HG03060 (cell line): ENCODE data around the gene RETREG1.
"Not testable (repeated sequence)": the region's sequence is repeated elsewhere in the genome, so short reads cannot be mapped to it uniquely, and the experiment has no call there.

Experiments used
- ATAC-seq: cut with Tn5 transposase; IDR thresholded peaks from one replicate; pipeline ENCODE4 v1.9.1; 2021; ENCODE audit warnings: low read depth, moderate number of reproducible peaks; ENCODE audit not compliant: unreplicated experiment

RETREG1 gene

DNA sequence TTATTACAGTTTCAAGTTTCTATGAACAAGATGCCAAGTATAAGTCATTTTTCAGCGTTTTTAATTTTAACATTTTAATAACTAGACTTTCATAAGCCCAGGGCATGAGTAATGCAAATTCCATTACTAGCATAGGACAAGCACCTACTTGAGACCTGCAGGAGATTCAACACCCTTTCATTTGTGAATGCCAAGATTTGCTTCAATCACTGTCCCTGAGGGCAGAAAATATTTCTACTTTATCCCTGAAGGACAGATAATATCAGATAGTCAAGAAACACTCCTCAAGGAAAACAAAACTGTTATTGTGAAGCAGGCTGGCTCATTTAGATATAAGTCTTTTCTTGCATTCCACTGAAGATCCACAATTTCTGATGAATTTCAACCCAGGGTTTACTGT lies 123.5 kb downstream of the RETREG1 start:
- ATAC-seq: no peak

DNA sequence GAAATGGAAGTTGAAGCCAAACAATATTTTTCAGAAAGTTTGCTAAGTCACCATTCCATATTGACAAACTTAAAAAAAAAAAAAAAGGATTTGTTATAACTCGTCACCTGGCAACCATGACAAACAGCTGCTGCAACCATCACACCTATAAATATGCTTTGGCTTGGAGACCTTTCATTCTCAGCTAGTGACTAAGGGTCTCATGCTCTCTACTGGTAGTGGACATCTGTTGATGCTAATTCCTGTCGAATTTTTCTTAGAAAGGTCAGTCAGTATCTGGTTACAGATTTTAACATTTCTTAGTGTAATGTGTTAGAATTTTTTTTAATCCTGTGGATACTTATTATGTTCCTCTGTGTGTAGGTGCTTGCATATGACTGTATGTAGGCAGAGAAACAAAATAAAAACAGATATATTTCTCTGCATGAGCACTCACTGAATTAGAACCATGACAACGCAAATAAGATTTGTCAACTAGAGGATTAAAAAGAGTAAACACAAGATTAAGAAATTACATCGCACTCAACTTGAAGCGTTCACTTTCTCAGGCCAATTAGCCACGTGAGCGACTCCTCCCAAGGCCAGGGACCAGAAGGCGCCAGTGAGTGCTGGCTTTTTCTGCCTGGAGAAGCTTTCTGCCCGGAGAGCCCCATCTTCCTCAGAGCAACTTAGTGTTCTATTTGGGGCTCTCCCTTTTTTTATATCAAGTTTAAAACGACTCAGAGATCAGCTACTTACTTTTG lies 124.2 kb downstream of the RETREG1 start:
- no peak for ATAC-seq

- ATAC-seq: no peak
These were observed 125.9 kb downstream of the RETREG1 start for GRCh38 chr5:16490911-16491310.

DNA sequence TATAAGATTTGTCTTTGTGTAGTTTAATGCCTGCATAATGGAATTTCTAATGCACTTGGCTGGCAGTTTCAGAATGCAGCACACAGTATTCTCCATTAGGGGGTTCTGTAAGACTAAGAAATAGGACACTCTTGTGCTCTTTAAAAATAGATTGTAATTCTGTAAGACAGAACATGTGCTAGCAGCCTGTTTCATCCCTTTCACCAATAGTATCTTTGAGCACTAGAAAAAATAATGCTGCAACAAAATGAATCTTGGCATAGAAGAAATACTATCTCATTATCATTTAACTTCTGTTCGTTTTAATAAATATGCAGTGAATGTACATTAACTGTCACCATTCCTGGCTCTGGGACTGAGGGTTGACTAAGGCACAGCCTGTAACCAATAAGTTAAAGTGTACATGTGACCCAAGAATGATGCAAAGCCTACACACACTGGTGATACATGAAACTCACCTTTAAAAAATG lies 127.4 kb downstream of the RETREG1 start:
- ATAC-seq: no peak

GRCh38 chr5:16487456-16487855 lies 129.3 kb downstream of the RETREG1 start:
- no peak for ATAC-seq

- ATAC-seq: no peak
These were observed 130.1 kb downstream of the RETREG1 start for GRCh38 chr5:16486711-16487111.

- ATAC-seq: no peak
These were observed 131.1 kb downstream of the RETREG1 start for GRCh38 chr5:16485656-16486055.

- ATAC-seq: no peak
These were observed 132.7 kb downstream of the RETREG1 start for GRCh38 chr5:16484081-16484480.

- no peak for ATAC-seq
These were observed 133.4 kb downstream of the RETREG1 start for GRCh38 chr5:16483361-16483760.

DNA sequence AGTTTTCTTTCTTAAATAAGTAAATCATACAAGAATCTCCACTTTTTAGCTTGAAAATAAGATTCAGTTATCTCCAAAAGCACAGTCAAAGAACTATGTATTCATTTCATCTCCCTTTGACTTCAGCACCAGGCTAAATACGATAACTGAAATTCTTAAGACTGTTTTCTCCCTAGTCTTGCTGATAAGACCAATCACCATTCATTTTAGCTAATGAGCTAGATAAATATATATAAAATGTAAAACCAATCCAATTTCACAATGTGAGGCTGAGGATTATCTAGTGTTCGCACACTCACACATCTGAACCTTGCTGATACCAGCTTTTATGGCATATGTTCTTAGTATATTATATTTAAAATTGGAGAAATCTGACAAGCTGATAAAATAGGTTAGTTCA lies 133.9 kb downstream of the RETREG1 start:
- no peak for ATAC-seq

DNA sequence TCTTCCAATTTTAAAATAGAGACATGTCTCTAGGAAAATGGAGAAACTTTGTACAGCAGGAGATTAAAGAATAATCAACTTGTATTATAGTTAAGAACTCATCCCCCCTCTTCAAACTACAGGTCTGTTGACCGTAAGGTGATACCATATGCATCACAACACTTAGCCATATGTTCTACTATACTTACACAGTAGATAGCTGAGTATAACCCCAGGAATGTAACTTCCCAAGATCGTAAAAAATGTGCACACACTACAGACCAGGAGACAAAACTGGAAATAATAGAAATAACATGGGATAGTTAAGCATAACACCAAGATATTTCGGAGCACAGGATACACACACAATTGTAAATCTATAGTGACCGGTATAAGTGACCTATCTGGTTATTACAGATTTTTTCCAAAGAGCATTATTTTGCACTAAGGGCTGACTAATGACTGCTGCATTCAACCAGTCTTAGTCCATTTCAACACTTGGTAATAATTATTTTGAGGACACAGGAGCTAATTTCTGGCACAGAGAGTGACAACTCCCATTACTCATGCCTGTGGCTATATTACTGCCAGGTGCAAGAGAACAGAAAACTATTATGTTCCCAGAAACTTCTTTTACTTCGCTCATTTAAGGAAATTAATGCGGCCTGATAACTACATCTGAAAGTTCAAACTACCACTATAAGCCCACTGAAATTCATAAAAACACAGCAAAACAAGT lies 135.8 kb downstream of the RETREG1 start:
- no peak for ATAC-seq

- no peak for ATAC-seq
These were observed 136.7 kb downstream of the RETREG1 start for GRCh38 chr5:16480144-16480543.

- no peak for ATAC-seq
These were observed 139.3 kb downstream of the RETREG1 start for GRCh38 chr5:16477541-16477940.

GRCh38 chr5:16476417-16476816 lies 140.4 kb downstream of the RETREG1 start:
- ATAC-seq: not testable (repeated sequence)

GRCh38 chr5:16471387-16471786 lies 145.4 kb downstream of the RETREG1 start:
- no peak for ATAC-seq

GRCh38 chr5:16467363-16468219 lies 149.2 kb downstream of the RETREG1 start:
- peak; percentile 89 for ATAC-seq

DNA sequence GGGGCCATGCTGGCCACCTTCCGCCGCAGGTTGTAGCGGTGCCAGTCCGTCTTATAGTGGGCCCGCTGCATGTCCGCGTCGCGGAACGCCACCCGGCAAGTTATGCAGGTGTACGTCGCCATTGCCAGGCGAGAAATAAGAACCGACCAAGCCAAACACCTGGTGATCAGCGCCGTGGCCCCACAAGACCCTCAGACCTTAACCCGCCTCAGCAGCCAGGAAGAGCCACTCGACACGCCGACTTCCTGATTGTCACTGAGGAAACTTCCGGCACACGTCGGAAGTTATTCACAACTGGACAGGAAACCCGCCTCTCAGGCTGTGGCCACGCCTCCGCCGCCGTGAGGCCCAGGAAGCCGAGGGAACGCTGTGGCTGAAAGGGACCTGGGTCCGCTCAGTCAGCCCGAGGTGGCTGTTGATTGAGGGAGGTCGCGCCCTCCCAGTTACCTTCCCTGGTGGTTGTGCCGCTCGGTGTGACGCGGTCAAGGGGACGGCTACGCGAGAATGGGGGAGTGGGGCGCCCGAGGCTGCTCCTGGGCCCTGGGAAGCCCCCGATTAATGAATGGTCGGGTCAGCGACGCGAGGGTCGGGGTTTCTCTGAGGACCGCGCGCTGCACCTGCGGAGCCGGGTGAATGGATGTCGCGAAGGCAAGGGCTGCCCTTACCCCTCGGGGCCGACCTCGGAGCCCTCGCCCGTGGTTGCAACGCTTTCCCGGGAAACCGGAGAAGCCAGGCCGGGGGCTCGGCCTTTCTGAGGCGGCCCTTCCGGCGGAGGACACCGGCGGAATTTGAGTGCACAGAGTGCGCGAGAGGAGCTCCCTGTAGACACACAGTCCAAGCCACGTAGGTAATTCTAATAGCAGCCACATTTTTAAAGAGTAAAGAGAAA lies 151.0 kb downstream of the RETREG1 start, which contains the start of gene ZNF622:
Gene ZNF622, minus strand, starts transcription at position 257 of the 889 bp plus-strand sequence. Its CDS starts 135 bp downstream, at position 122.
- peak; percentile 65 for ATAC-seq

- ATAC-seq: no peak
These were observed 151.9 kb downstream of the RETREG1 start for GRCh38 chr5:16464664-16465543.

DNA sequence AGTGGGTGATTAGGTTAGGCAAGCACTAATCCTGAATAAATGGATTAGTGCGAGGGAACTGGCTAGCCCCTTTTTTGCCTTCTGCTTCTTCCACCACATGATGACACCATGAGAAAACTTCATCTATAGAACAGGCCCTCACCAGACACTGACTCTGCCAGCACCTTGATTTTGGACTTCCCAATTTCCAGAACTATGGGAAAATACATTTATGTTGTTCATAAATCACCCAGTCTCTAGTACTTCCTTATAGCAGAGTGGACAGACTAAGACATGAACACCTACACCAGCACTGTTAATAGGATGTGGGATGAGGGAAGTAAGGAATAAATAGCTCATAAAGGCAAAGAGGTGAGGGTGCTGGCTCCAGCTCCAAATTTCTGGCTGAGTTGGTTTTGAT lies 152.6 kb downstream of the RETREG1 start:
- no peak for ATAC-seq
